OCI-LY1 (cell line): ENCODE measurements around the gene NOX5.

Experiments used
- CTCF ChIP-seq: fragments of 200-600 bp; sonication (generic), shearing (Covaris generic); IDR thresholded peaks from 2 replicates; pipeline ENCODE4 v1.5.1; 2017; ENCODE audit warnings: mild to moderate bottlenecking, antibody characterized with exemption, low read length, moderate library complexity, mixed read lengths
- EZH2 ChIP-seq: fragments of 200-600 bp; sonication (generic), shearing (Covaris generic); IDR thresholded peaks from 2 replicates; pipeline ENCODE4 v1.8.0; 2017; ENCODE audit warnings: borderline replicate concordance, mixed run types, mild to moderate bottlenecking, antibody characterized with exemption, low read length, moderate library complexity, mixed read lengths

GRCh38 chr15:69009341-69009740 lies 5.2 kb upstream of the NOX5 start:
- TF ChIP-seq CTCF = no peak
- no peak for TF ChIP-seq EZH2
